Activated CD4-positive, alpha-beta T cell treated with anti-CD3 and anti-CD28 coated beads, Interleukin-2, amount 50 U/mL, for 48 hours (primary cell): ENCODE results near the gene ZBTB20.

Experiments
- DNase-seq, 2 experiments: peaks; one replicate each; pipeline ENCODE4 v3.0.0-alpha.2; 2020

The ZBTB20 gene

DNA sequence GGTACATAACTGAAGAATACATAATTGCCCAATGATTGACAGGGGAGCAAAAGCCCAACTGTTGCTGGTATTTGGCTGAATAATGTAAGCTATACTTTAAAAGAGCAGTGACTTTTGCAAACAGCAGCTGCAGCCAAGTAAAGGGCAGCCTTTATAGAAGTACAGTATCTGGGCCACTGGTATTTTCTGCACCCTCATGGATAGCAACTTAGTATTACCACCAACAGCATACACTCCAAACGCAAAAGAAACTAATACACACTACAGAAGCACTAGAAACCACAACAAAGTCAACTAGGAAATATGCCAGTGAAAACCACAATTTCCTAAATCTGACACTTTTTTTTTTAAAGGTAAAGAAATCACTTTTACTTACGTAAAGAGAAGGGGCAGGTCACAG lies 647.1 kb downstream of the ZBTB20 start:
- no peak for DNase-seq

DNA sequence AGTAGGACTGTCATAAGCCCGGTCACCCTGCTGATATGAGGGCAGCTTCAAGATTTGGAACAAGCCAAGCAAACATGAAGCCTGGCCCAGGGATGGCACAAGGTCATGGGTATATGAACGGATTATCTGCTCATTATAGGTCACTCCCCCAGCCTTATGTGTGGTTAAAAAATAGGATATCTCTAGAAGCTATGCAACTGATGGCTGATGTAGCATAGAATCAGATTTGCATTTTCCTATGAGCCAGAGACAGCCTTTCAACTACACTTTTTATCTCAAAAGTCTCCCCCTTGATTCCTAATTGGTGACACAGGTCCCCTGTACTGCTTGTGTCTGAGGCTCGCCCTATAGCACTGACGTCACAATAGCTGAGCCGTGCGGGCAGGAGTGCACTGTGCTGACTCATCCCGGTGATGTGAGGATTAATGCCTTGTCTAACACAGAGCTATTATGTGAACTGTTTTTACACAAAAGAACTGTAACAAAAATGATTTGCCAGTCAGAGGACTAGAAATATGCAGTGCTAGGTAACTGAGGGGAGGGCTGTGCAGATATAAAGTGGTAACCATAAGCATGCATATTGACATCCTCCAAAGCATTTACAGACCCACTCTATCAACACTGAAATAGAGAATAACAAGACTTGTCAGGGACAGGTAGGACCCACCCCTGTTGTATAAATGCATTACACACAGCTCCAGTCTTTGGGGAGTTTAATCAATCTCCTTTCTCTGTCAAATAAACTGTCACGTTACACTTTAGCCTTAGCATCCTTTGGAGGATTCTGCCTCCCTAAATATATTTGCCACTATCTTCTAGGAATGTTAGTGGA lies 648.3 kb downstream of the ZBTB20 start:
- DNase-seq: no peak

DNA sequence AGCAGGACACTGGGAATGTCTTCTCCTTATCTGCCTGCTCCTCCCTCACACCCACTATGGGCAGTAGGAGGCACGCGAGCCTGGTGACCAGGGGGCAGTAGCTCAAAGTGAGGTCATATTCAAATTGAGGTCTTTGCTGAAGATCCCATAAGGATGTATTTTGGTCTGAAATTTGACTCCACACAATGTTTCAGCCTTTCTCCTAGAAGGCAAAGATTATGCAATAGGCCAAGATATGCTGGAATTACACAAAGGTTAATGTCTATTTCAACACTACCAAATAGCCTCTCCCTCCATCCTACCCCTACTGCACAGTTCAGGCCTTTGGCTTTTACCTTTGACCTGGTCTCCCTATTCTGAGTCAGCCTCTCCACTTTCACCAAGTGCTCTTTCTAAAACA lies 650.2 kb downstream of the ZBTB20 start:
- no peak for DNase-seq

DNA sequence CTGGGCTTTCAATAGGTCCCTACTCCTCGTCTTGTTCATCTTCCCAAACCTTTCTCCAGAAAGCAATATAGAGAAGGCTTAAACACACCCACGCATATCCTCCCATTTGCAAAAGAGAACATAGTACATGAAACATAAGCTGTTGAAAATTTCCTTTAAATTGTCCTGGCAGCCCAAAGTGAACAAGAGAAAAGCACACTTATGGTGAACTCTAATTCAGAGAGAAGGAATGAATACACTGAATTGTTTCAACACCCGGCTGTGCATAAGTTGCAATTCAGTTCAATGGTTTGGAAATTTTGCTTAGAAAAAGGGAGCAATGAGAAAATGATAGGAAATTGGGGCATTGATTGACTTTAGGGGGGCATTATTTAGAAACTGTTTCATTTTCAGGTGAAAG lies 650.6 kb downstream of the ZBTB20 start:
- DNase-seq: no peak

- no peak for DNase-seq
Measured at GRCh38 chr3:114496021-114496434, 651.1 kb downstream of the ZBTB20 start.

- DNase-seq: no peak
Measured at GRCh38 chr3:114494498-114494897, 652.6 kb downstream of the ZBTB20 start.

DNA sequence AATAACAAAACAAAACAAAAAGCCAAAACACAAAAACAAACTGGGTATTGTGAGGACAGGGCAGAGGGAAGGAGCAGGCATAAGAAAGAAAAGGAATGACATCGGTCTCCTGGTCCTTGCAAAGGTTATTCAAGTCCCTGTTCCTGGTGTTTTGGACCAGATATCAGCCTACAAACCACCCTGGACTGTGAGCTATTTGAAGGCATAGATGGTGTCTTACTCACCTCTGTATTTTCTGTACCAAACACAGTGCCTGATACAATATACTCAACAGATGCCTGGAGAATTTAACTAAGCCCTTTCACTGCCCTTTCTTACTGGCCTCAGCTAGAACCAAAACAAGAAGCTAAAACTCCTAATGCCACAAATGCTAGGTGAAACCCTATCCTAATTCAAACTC lies 656.3 kb downstream of the ZBTB20 start:
- no peak for DNase-seq

- no peak for DNase-seq
Measured at GRCh38 chr3:114487502-114487901, 659.6 kb downstream of the ZBTB20 start.

DNA sequence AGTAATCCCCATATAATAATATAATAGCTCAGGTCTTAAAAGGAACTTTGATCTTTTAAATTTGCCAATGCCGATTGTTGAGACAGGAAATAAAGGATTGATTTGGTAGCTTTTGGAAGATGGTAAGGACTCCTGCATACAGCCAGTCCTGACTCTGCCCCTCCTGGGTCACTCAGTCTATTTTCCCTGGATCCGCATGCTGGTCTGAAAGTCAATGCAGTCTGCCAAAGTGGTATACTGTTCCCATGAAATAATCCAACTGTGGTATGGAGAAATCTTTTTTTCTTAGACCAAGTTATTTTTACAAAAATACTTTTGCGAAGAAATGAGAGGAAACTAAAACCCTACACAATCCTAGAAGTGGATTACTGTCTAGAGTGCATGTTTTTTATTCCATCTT lies 662.2 kb downstream of the ZBTB20 start:
- no peak for DNase-seq

DNA sequence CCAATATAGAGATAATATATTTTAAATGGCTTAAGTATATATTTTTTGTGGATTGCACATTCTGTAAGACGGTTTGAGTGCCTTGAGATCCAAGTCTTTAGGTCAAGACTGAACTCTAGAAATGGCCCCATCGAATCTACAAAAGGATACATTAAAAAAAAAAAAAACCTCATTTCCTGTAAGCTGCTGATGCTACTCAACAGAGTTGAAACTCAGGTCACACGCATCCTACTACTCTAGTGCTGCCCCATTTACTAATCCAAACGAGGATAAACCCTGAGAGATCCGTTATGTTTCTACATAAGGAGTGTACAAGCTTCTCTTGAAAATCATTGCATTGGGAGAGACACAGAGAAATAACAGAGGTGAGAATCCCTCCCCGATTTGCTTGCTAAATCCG lies 666.0 kb downstream of the ZBTB20 start:
- DNase-seq: no peak

- no peak for DNase-seq
Measured at GRCh38 chr3:114480442-114480841, 666.6 kb downstream of the ZBTB20 start.

GRCh38 chr3:114478801-114479200 lies 668.3 kb downstream of the ZBTB20 start:
- DNase-seq: no peak

DNA sequence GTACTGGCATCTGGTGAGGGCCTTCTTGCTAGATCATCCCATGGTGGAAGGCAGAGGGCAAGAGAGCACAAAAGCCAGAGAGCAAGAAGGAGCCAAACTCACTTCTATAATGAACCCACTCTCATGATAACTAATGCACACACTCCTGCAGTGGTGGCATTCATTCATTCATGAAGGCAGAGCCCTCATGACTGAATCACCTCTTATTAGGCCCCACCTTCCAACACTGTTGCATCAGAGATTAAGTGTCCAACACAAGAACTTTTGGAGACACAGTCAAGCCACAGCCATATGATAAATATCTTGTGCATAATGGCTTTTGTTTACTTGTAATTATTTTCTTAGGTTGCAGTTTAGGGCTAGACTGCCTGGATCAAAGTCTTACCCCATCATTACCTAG lies 670.6 kb downstream of the ZBTB20 start:
- no peak for DNase-seq

DNA sequence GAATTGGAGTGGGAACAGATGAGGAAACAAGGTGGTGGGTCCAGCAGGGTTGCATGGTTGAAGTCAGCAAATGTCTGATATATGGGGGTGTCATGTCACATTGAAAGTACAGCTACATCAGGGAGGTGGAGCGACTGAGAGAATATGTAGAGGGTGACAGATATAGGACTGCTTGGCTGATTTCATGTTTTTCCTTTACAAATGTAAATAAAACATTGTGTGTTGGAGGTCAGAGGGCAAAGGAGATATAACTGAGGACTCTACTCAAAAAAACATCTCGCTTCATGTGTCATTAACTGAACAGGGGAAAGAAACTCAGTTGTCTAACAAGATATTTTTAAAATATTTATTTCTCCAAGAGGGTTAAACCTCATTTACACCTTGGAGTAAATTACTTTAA lies 675.6 kb downstream of the ZBTB20 start:
- no peak for DNase-seq

- no peak for DNase-seq
Measured at GRCh38 chr3:114469070-114469469, 678.0 kb downstream of the ZBTB20 start.

DNA sequence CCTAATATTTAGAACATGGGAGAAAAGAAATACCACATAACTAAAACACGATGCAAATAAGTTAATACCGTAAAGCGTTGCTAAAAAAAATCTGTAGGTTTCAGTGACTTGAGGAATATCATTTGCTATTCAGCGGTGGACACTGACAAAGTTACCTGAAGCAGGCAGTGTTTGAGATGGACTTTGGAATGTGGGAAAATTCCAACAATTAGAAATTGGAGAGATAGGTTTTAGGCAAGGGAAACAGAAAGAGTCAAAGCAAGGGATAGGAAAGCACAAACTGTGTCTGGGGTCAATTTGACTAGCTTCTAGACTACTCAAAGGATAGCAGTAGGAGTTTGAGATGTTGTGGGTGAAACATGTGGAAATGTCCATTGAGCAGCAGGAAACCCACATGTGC lies 680.3 kb downstream of the ZBTB20 start:
- no peak for DNase-seq

DNA sequence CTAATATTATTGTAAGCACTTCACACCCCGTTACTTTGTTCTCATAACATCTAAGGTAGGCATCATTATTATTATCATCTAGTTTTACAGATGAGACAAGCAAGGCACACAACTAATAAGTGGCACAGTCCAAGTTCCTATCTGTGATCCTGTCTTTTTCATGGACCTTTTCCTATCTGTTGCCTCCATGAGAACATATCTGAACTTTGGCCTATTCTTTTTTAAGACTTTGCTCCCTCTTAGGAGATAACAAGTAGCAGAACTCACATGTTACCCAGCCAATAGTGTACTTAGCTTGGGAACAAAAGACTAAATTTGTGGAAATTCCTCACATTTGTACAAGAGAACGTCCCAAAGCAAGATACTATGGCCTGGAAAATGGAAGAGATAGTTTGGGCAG lies 680.8 kb downstream of the ZBTB20 start:
- DNase-seq: no peak

GRCh38 chr3:114464548-114464947 lies 682.5 kb downstream of the ZBTB20 start:
- no peak for DNase-seq

- DNase-seq: no peak
Measured at GRCh38 chr3:114462750-114463149, 684.3 kb downstream of the ZBTB20 start.

DNA sequence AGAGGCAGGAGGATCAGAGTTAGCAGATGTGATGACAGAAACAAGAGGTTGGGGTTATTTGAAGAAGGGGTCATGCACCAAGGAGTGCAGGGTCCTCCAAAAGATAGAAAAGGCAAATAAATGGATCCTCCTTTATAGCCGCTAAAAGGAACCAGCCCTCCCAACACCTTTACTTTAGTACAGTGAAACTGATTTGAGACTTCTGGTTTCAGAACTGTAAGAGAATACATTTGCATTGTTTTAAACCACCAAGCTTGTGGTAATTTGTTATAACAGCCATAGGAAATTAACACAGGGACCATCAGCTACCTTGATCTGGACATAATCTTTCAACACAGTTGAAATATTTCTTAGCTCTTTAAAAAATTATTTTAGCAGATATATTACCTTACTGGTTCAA lies 686.6 kb downstream of the ZBTB20 start:
- DNase-seq: no peak

DNA sequence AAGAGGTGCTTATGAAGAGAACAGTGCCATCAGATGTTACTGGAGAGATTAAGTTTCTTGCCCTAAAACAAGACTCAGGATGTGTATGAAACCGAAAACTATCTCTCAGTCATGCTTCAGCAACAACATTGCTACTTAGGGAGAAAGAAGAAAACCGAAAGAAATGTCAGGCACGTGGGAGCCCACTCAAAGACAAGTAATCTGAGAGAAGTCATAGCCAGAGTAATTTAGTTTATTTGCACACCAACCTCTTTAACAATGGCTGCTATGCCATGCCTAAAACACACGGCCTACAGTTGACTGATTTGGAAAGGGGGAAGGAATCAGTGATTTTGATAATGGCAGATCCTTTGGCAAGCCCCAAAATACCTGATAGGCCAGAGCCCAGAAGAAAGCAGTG lies 690.3 kb downstream of the ZBTB20 start:
- DNase-seq: no peak

DNA sequence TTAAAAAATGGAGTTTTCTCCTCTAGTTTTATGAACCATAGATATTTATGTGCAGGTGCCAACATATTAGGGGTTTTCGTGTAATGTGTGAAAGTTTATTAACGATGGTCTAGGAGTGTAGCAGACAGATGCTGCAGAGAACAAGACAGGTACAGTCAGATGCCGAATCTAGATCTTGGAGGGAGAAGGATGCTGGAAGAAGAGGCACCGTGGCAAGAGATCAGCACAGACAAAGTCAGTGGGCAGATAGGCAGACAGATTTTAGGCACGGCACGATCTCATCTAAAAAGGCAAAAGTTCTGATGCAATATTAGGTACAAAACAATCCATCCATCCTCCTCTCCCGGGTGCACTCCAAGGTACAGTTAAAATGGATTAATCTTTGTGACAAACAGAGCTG lies 691.7 kb downstream of the ZBTB20 start:
- DNase-seq: no peak

- DNase-seq: no peak
Measured at GRCh38 chr3:114454551-114455251, 692.4 kb downstream of the ZBTB20 start.

- DNase-seq: no peak
Measured at GRCh38 chr3:114453361-114453780, 693.7 kb downstream of the ZBTB20 start.

DNA sequence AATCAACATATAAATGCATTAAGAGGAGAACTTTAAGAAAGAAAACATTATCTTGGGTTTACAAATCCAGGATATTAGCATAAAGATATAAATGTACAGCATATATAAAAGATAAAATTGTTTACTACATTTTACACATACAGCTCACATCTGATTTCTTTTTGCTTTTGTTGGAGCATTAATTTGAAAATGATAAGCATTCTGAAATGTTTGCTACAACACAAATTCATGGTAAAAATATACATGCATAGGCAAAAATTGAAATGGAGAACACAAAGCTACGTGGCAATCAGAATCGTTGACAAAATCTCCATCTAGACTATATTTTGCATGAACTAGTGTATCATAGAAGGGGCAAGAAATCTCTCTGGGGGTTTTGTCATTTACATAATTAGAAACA lies 694.2 kb downstream of the ZBTB20 start:
- no peak for DNase-seq
